Astrocyte (in vitro differentiated cells and primary cell): ENCODE results near the gene WDR43.

Source experiments
- CTCF ChIP-seq: IDR thresholded peaks from 2 replicates; pipeline ENCODE4 v1.5.1; 2011; ENCODE audit warnings: low read depth, mild to moderate bottlenecking, inconsistent platforms, low read length, moderate library complexity; ENCODE audit not compliant: insufficient read depth
- EZH2 ChIP-seq: IDR thresholded peaks from 2 replicates; pipeline ENCODE4 v1.6.1; 2012; ENCODE audit warnings: mild to moderate bottlenecking, low read length, inconsistent platforms; ENCODE audit not compliant: insufficient read depth

- TF ChIP-seq CTCF, result no peak
- no peak for TF ChIP-seq EZH2
These were observed 10.5 kb downstream of the WDR43 start for GRCh38 chr2:28904802-28905457.
